ENCODE results near the gene FAM131B.
A peak's percentile ranks its signal among the peaks of the same experiment; 100 is the strongest.
"Not testable (repeated sequence)": the region's sequence is repeated elsewhere in the genome, so short reads cannot be mapped to it uniquely, and the experiment has no call there.

The FAM131B gene

DNA sequence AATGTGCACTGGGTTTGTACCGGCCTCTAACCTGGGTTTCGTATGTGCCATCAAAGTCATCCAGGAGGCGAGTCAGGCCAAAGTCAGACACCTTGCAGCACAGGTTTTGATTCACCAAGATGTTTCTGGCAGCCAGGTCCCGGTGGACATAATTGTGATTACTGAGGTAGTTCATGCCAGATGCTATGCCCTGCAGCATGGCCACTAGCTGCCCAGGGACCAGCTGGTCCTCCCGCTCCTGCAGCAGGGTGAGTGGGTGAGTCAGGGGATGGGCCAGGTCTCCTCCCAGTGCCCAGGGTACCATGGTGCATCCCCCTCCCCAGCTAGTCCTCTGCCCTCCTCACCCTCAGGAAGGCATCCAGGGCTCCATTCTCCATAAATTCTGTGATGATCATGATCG, 32.3 kb upstream of the FAM131B start:
- peaks cover 9 to 45% (median 17%) of the 10 kb centered on the region in 4 experiments for H3K36me3 ChIP-seq (ENCODE audit: control insufficient read depth in 4 of 4, insufficient read depth in 4 of 4, low read length in 3 of 4)

DNA sequence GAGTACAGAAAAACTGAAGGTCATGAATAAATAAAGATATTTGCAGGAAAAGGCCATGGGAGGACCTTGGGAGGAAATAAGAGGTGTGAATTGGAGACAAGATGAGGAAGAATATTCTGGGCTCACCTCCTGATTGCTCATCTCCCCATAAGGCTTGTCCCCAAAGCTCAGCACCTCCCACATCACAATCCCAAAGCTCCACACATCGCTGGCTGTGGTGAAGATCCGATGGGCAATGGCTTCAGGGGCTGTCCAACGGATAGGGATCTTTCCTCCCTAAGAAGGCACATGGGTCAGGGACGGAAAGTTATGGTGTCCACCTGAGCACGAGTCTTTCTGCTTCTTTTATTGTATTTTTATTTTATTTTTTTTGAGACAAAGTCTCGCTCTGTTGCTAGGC, 31.6 kb upstream of the FAM131B start:
- WGBS (ENCODE audit: insufficient coverage) = 93% methylated on average over 4 of the region's 6 CpGs
- POLR2A ChIA-PET = interaction anchor here (1.1 to 1.5 kb wide), 2 partner anchors 10 to 14 kb away, joined by 4 read pairs; no protein-coding TSS in a partner anchor
- Histone ChIP-seq H3K9me3 (ENCODE audit: control extremely low read depth in 1 of 5, control insufficient read depth in 4 of 5, insufficient read depth in 2 of 5, low read depth in 1 of 5, low read length in 4 of 5) (no peaks in the 10 kb centered on the region), H3K27ac (ENCODE audit: insufficient read depth in 1 of 2, low read depth in 1 of 2, low read length in 2 of 2, poor library complexity in 1 of 2, severe bottlenecking in 2 of 2) (no peak overlapping the region), H3K4me3 (ENCODE audit: control insufficient read depth in 1 of 7, extremely low read depth in 1 of 7, insufficient read depth in 4 of 7, low read depth in 2 of 7, low read length in 6 of 7) (no peak overlapping the region), H3K27me3 (replicated peaks in 2 of 5; ENCODE audit: control insufficient read depth in 4 of 5, insufficient read depth in 5 of 5, low read length in 4 of 5) (no peaks in the 10 kb centered on the region), H3K36me3 (ENCODE audit: control insufficient read depth in 4 of 4, insufficient read depth in 4 of 4, low read length in 3 of 4) (peaks cover 11 to 48% (median 24%) of the 10 kb centered on the region in 4 experiments), H3K4me1 (ENCODE audit: control extremely low read depth in 1 of 4, control insufficient read depth in 4 of 4, insufficient read depth in 4 of 4, low read length in 3 of 4) (peaks cover 0 to 33% (median 28%) of the 10 kb centered on the region in 4 experiments)
- DNase-seq = no peak
- CTCF ChIA-PET = interaction anchor here (0.6 to 6.9 kb wide), 6 partner anchors 11 to 155 kb away, joined by 3 to 40 read pairs (median 12); partner anchors contain the start of gene EPHA1

More for the DNA sequence above, 32.3 kb upstream of the FAM131B start:
- WGBS (ENCODE audit: insufficient coverage) = 56% methylated on average over 5 of the region's 6 CpGs
- ChIA-PET POLR2A (interaction anchor here (0.9 to 1.7 kb wide), 5 partner anchors 9 to 15 kb away, joined by 3 to 8 read pairs (median 4); partner anchors contain the start of gene ZYX), CTCF (interaction anchor here (1.0 to 6.9 kb wide), 10 partner anchors 9 to 156 kb away, joined by 3 to 40 read pairs (median 6); partner anchors contain the start of gene EPHA1)
- Histone ChIP-seq H3K4me1 (ENCODE audit: control extremely low read depth in 1 of 4, control insufficient read depth in 4 of 4, insufficient read depth in 4 of 4, low read length in 3 of 4) (peaks cover 0 to 33% (median 27%) of the 10 kb centered on the region in 4 experiments), H3K4me3 (ENCODE audit: control insufficient read depth in 1 of 7, extremely low read depth in 1 of 7, insufficient read depth in 4 of 7, low read depth in 2 of 7, low read length in 6 of 7) (peak overlapping the region in 3 of 7 experiments; percentile 26), H3K9me3 (ENCODE audit: control extremely low read depth in 1 of 5, control insufficient read depth in 4 of 5, insufficient read depth in 2 of 5, low read depth in 1 of 5, low read length in 4 of 5) (no peaks in the 10 kb centered on the region), H3K27ac (ENCODE audit: insufficient read depth in 1 of 2, low read depth in 1 of 2, low read length in 2 of 2, poor library complexity in 1 of 2, severe bottlenecking in 2 of 2) (no peak overlapping the region), H3K27me3 (replicated peaks in 2 of 5; ENCODE audit: control insufficient read depth in 4 of 5, insufficient read depth in 5 of 5, low read length in 4 of 5) (no peaks in the 10 kb centered on the region)
- DNase-seq = peak in 1 of 3 donors; percentile 42

DNA sequence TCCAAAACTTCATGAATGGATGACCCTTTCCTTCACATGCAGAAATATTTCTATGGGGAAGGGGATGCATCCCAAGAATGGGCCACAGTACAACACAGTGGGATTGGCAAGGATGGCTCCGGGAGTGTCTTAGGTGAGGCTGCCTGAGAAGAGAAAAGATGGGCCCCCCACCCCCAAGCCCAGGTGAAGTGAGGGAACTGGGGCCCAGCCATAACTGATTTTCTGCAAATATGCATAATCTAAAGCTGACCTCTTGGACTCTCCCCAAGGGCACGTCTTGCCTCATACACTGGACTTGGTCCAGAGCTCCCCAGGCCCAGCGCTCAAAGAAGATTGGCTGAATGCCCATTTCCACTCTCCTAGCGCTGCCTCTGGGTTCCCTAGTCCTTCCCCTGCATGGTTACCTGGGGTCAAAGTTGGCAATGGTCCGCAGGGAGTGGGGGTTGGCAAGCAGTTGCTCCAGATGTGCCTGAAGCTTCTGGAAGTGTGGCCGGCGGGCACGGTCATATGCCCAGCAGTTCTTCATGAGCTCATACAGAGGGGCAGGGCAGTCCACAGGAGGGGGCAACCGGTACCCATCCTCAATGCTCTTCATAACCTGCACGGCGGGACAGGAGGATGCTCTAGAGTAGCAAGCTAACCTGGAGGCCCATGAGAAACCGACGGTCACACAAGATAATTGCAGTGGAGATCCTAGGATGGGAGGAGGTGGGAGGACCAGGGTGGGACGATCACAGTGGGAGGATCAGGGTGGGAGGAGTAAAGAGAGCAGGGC, 30.9 kb upstream of the FAM131B start:
- no peaks in the 10 kb centered on the region for H3K27me3 ChIP-seq (replicated peaks in 2 of 5; ENCODE audit: control insufficient read depth in 4 of 5, insufficient read depth in 5 of 5, low read length in 4 of 5)
- H3K9me3 ChIP-seq (ENCODE audit: control extremely low read depth in 1 of 5, control insufficient read depth in 4 of 5, insufficient read depth in 2 of 5, low read depth in 1 of 5, low read length in 4 of 5) = no peaks in the 10 kb centered on the region
- POLR2A ChIA-PET = interaction anchor here (0.7 to 1.5 kb wide), 3 partner anchors 9 to 78 kb away, joined by 4 to 5 read pairs (median 4); no protein-coding TSS in a partner anchor
- WGBS (ENCODE audit: insufficient coverage) = 89% methylated on average over 11 of the region's 14 CpGs
- peaks cover 0 to 33% (median 28%) of the 10 kb centered on the region in 4 experiments for H3K4me1 ChIP-seq (ENCODE audit: control extremely low read depth in 1 of 4, control insufficient read depth in 4 of 4, insufficient read depth in 4 of 4, low read length in 3 of 4)
- CTCF ChIA-PET = interaction anchor here (0.8 to 6.9 kb wide), 9 partner anchors 10 to 161 kb away, joined by 3 to 38 read pairs (median 5); partner anchors contain the start of gene EPHA1
- H3K36me3 ChIP-seq (ENCODE audit: control insufficient read depth in 4 of 4, insufficient read depth in 4 of 4, low read length in 3 of 4) = peaks cover 17 to 55% (median 30%) of the 10 kb centered on the region in 4 experiments
- H3K27ac ChIP-seq (ENCODE audit: insufficient read depth in 1 of 2, low read depth in 1 of 2, low read length in 2 of 2, poor library complexity in 1 of 2, severe bottlenecking in 2 of 2) = no peak overlapping the region
- H3K4me3 ChIP-seq (ENCODE audit: control insufficient read depth in 1 of 7, extremely low read depth in 1 of 7, insufficient read depth in 4 of 7, low read depth in 2 of 7, low read length in 6 of 7) = no peak overlapping the region
- no peak for DNase-seq

DNA sequence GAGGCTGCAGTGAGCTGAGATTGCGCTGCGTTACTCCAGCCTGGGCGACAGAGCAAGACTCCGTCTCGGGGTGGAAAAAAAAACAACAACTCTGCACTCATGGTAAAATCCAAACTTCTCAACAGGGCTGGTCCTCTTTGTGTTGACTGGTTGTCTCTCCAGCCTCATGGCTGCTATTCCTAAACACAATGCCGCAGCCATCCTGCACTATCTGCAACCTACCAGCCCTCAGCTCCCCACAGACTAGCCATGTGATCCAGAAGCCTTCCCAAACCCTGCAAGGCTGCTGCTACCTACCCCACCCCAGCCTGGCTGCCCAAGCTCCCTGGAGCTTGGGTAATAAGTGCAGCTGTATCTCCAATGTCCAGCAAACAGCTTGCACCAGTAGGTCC, 30.4 kb upstream of the FAM131B start:
- WGBS (ENCODE audit: insufficient coverage) = 95% methylated on average over 6 of the region's 6 CpGs
- H3K9me3 ChIP-seq (ENCODE audit: control extremely low read depth in 1 of 5, control insufficient read depth in 4 of 5, insufficient read depth in 2 of 5, low read depth in 1 of 5, low read length in 4 of 5) = no peaks in the 10 kb centered on the region
- ChIA-PET CTCF (interaction anchor here (0.8 to 6.9 kb wide), 7 partner anchors 9 to 161 kb away, joined by 3 to 38 read pairs (median 5); partner anchors contain the start of gene EPHA1), POLR2A (interaction anchor here (0.7 to 1.5 kb wide), 3 partner anchors 9 to 78 kb away, joined by 3 to 5 read pairs (median 4); no protein-coding TSS in a partner anchor)
- no peaks in the 10 kb centered on the region for H3K27me3 ChIP-seq (replicated peaks in 2 of 5; ENCODE audit: control insufficient read depth in 4 of 5, insufficient read depth in 5 of 5, low read length in 4 of 5)
- no peak overlapping the region for H3K4me3 ChIP-seq (ENCODE audit: control insufficient read depth in 1 of 7, extremely low read depth in 1 of 7, insufficient read depth in 4 of 7, low read depth in 2 of 7, low read length in 6 of 7)
- H3K4me1 ChIP-seq (ENCODE audit: control extremely low read depth in 1 of 4, control insufficient read depth in 4 of 4, insufficient read depth in 4 of 4, low read length in 3 of 4) = peaks cover 0 to 33% (median 28%) of the 10 kb centered on the region in 4 experiments
- H3K36me3 ChIP-seq (ENCODE audit: control insufficient read depth in 4 of 4, insufficient read depth in 4 of 4, low read length in 3 of 4) = peaks cover 17 to 57% (median 32%) of the 10 kb centered on the region in 4 experiments
- DNase-seq = no peak
- no peak overlapping the region for H3K27ac ChIP-seq (ENCODE audit: insufficient read depth in 1 of 2, low read depth in 1 of 2, low read length in 2 of 2, poor library complexity in 1 of 2, severe bottlenecking in 2 of 2)

DNA sequence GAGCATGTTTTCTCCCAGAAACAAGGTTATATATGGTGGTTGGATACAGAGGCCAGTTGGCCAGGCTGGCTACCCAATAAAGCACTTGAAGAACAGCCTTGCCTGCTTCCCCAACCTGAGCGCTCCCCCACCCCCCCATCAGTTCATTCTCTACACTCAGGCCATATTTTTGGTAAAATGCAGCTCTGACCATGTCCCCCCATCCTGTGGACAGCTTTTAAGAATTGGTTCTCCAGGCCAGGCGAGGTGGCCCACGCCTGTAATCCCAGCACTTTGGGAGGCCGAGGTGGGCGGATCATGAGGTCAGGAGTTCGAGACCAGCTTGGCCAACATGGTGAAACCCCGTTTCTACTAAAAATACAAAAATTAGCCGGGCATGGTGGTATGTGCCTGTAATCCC, 29.9 kb upstream of the FAM131B start:
- H3K27me3 ChIP-seq (replicated peaks in 2 of 5; ENCODE audit: control insufficient read depth in 4 of 5, insufficient read depth in 5 of 5, low read length in 4 of 5); H3K4me3 ChIP-seq (ENCODE audit: control insufficient read depth in 1 of 7, extremely low read depth in 1 of 7, insufficient read depth in 4 of 7, low read depth in 2 of 7, low read length in 6 of 7); H3K27ac ChIP-seq (ENCODE audit: insufficient read depth in 1 of 2, low read depth in 1 of 2, low read length in 2 of 2, poor library complexity in 1 of 2, severe bottlenecking in 2 of 2); DNase-seq; H3K9me3 ChIP-seq (ENCODE audit: control extremely low read depth in 1 of 5, control insufficient read depth in 4 of 5, insufficient read depth in 2 of 5, low read depth in 1 of 5, low read length in 4 of 5): not testable (repeated sequence)
- ChIA-PET POLR2A (interaction anchor here (0.8 to 1.5 kb wide), 2 partner anchors 8 to 12 kb away, joined by 3 to 4 read pairs; no protein-coding TSS in a partner anchor), CTCF (interaction anchor here (0.9 to 6.9 kb wide), 7 partner anchors 9 to 137 kb away, joined by 4 to 38 read pairs (median 7); partner anchors contain the start of gene EPHA1)
- peaks cover 0 to 35% (median 30%) of the 10 kb centered on the region in 4 experiments for H3K4me1 ChIP-seq (ENCODE audit: control extremely low read depth in 1 of 4, control insufficient read depth in 4 of 4, insufficient read depth in 4 of 4, low read length in 3 of 4)
- WGBS (ENCODE audit: insufficient coverage) = 100% methylated on average over 6 of the region's 8 CpGs
- H3K36me3 ChIP-seq (ENCODE audit: control insufficient read depth in 4 of 4, insufficient read depth in 4 of 4, low read length in 3 of 4) = peaks cover 17 to 57% (median 32%) of the 10 kb centered on the region in 4 experiments

DNA sequence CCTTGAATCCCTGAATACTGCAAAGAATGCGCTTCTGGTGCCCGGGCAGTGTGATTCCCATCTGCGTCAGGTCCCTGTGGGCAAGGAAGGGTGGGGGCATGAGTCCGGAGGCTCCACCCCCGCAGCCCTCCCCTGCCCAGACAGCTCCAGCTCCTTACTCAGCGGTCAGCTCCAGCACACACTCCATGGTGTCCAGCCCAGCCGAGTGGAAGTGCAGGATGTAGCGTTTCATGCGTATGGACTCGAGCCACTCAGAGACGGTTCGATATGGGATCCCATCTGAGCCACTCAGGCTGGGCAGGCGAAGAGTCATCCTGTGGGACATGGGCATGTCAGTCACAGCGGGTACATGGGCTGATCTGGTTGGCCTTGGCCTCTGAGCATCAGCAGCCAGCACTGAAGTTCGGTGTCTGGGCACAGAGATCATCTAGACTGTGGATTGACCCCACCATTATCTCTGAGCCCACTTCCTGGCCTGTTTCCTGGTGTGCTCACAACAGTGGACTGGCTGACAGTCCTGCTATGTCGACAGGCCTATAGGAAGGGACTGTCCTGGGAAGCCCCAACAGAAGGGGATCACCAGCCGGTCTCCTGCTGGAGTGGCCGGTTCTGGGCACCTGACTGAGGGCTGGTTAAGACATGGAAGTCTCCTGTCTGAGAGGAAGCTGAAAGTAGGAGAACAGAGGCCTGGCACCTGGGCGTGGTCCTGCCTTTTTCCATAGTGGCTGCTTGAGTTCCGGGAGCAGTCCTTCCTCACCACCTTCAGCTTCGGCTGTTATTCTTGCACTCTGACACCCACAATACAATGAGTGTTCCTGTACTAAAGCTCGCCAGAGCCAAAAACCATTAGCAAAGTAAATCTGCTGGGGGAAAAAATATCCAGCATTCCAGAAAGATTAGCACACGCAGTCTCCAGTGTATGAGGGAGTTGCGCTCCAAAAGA, 29.2 kb upstream of the FAM131B start:
- DNase-seq = no peak
- H3K4me3 ChIP-seq (ENCODE audit: control insufficient read depth in 1 of 7, extremely low read depth in 1 of 7, insufficient read depth in 4 of 7, low read depth in 2 of 7, low read length in 6 of 7) = no peak overlapping the region

More for the DNA sequence above, 29.2 kb upstream of the FAM131B start:
- no peak overlapping the region for H3K27ac ChIP-seq (ENCODE audit: insufficient read depth in 1 of 2, low read depth in 1 of 2, low read length in 2 of 2, poor library complexity in 1 of 2, severe bottlenecking in 2 of 2)
- WGBS (ENCODE audit: insufficient coverage) = 88% methylated on average over 18 of the region's 24 CpGs
- ChIA-PET POLR2A (interaction anchor here (0.8 kb wide), 1 partner anchor 11 kb away, joined by 3 read pairs; no protein-coding TSS in a partner anchor), CTCF (interaction anchor here (0.8 to 6.9 kb wide), 6 partner anchors 8 to 113 kb away, joined by 3 to 38 read pairs (median 6); no protein-coding TSS in a partner anchor)
- peaks cover 17 to 61% (median 32%) of the 10 kb centered on the region in 4 experiments for H3K36me3 ChIP-seq (ENCODE audit: control insufficient read depth in 4 of 4, insufficient read depth in 4 of 4, low read length in 3 of 4)
- H3K27me3 ChIP-seq (replicated peaks in 2 of 5; ENCODE audit: control insufficient read depth in 4 of 5, insufficient read depth in 5 of 5, low read length in 4 of 5) = no peaks in the 10 kb centered on the region
- no peaks in the 10 kb centered on the region for H3K9me3 ChIP-seq (ENCODE audit: control extremely low read depth in 1 of 5, control insufficient read depth in 4 of 5, insufficient read depth in 2 of 5, low read depth in 1 of 5, low read length in 4 of 5)
- peaks cover 0 to 42% (median 35%) of the 10 kb centered on the region in 4 experiments for H3K4me1 ChIP-seq (ENCODE audit: control extremely low read depth in 1 of 4, control insufficient read depth in 4 of 4, insufficient read depth in 4 of 4, low read length in 3 of 4)

Measured in common myeloid progenitor, CD34-positive (primary cell).